ENCODE measurements around the gene TMEM191C.
"Not testable (repeated sequence)": the region's sequence is repeated elsewhere in the genome, so short reads cannot be mapped to it uniquely, and the experiment has no call there.

The TMEM191C gene

GRCh38 chr22:21467337-21468193, at the start of gene TMEM191C:
Gene TMEM191C (plus strand): TSS chr22:21467387. CDS start chr22:21467460, 73 bp downstream.
- DNase-seq, result not testable (repeated sequence)

- DNase-seq, result not testable (repeated sequence)
Observed at GRCh38 chr22:21417853-21418252, 49.3 kb upstream of the TMEM191C start.

GRCh38 chr22:21418974-21419638, 48.1 kb upstream of the TMEM191C start:
- not testable (repeated sequence) for DNase-seq

- not testable (repeated sequence) for DNase-seq
Observed at GRCh38 chr22:21420180-21420763, 46.9 kb upstream of the TMEM191C start.

GRCh38 chr22:21424084-21424709, 43.0 kb upstream of the TMEM191C start:
- not testable (repeated sequence) for DNase-seq

- not testable (repeated sequence) for DNase-seq
Observed at GRCh38 chr22:21434378-21435233, 32.6 kb upstream of the TMEM191C start.

GRCh38 chr22:21435998-21436810, 31.0 kb upstream of the TMEM191C start:
- DNase-seq, result not testable (repeated sequence)

GRCh38 chr22:21438013-21438412, 29.2 kb upstream of the TMEM191C start:
- DNase-seq, result not testable (repeated sequence)

- not testable (repeated sequence) for DNase-seq
Observed at GRCh38 chr22:21440018-21440636, 27.1 kb upstream of the TMEM191C start.

GRCh38 chr22:21440676-21441075, 26.5 kb upstream of the TMEM191C start:
- DNase-seq, result not testable (repeated sequence)

- DNase-seq, result not testable (repeated sequence)
Observed at GRCh38 chr22:21441170-21441569, 26.0 kb upstream of the TMEM191C start.

GRCh38 chr22:21442123-21442522, 25.1 kb upstream of the TMEM191C start:
- not testable (repeated sequence) for DNase-seq

GRCh38 chr22:21442646-21443045, 24.5 kb upstream of the TMEM191C start:
- not testable (repeated sequence) for DNase-seq

GRCh38 chr22:21443057-21443734, 24.0 kb upstream of the TMEM191C start:
- DNase-seq, result no peak

- no peak for DNase-seq
Observed at GRCh38 chr22:21443735-21444421, 23.3 kb upstream of the TMEM191C start.

- no peak for DNase-seq
Observed at GRCh38 chr22:21444701-21445436, 22.3 kb upstream of the TMEM191C start.

GRCh38 chr22:21445437-21446127, 21.6 kb upstream of the TMEM191C start:
- no peak for DNase-seq

Measured in suppressor macrophage treated with lipopolysaccharide for 4 hours (primary cell).